ENCODE measurements around the gene ASPDH. TPM values are rescaled to one million over a fixed set of nuclear protein-coding genes. Genes with fewer than 3 reads are reported as not detected.

The ASPDH gene
- total RNA-seq, 4 donors from 2014 or later = not detected

DNA sequence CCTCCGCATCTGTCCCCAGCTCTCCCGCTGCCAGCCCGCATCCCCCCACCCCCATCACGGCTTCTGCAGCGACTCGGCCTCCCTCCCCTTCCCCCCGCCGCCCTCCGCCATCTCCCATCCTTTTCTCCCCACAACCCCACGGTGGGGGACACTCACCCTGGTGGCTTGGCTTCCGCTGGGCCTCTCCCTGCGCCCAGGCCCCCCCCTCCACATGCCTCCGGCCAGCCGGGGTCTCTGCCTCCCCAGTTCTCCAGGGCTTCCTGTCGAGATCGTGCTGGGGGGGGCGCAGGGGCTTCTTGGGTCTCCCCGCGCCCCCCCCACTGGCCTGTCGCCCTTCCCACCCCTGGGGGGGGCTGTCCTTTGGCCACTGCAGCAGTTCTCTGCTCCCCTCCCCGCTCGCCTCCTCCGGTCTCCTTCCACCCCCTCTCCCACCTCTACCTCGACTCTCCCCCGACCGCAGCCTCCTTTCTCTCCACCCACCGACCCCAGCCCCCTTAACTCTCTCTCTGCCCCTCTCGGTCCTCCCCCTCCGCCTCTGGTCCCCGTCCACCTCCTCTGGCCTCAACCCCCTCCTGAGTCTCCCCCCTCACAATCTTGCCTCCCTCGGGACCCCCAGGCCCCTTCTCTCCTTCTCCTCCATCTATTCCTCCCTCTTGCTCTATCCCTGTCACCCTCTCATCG, 37.5 kb upstream of the ASPDH start:
- TF ChIP-seq, protein P1, sequence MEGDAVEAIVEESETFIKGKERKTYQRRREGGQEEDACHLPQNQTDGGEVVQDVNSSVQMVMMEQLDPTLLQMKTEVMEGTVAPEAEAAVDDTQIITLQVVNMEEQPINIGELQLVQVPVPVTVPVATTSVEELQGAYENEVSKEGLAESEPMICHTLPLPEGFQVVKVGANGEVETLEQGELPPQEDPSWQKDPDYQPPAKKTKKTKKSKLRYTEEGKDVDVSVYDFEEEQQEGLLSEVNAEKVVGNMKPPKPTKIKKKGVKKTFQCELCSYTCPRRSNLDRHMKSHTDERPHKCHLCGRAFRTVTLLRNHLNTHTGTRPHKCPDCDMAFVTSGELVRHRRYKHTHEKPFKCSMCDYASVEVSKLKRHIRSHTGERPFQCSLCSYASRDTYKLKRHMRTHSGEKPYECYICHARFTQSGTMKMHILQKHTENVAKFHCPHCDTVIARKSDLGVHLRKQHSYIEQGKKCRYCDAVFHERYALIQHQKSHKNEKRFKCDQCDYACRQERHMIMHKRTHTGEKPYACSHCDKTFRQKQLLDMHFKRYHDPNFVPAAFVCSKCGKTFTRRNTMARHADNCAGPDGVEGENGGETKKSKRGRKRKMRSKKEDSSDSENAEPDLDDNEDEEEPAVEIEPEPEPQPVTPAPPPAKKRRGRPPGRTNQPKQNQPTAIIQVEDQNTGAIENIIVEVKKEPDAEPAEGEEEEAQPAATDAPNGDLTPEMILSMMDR (IDR thresholded peaks at IDR 0.05; ENCODE audit: low read depth) = no peak

DNA sequence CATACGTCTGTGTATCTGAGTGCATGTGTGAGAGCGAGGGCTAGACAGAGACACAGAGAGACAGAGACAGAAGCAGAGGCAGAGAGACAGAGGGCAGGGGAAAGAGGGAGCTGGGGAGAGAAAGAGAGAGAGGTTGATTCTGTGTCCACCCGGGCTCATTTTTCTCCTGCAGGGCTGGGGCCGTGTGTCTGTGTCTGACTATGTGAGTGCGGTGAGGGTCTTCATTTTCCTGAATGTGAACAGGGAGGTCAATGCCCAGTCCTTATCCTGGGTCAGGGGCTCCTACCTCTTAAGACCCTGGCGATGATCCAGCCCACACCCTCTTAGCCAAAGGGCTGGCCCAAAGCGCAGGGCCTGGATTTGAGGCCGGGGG, 36.9 kb upstream of the ASPDH start:
- TF ChIP-seq, protein P1 (IDR thresholded peaks at IDR 0.05; ENCODE audit: low read depth) = no peak

DNA sequence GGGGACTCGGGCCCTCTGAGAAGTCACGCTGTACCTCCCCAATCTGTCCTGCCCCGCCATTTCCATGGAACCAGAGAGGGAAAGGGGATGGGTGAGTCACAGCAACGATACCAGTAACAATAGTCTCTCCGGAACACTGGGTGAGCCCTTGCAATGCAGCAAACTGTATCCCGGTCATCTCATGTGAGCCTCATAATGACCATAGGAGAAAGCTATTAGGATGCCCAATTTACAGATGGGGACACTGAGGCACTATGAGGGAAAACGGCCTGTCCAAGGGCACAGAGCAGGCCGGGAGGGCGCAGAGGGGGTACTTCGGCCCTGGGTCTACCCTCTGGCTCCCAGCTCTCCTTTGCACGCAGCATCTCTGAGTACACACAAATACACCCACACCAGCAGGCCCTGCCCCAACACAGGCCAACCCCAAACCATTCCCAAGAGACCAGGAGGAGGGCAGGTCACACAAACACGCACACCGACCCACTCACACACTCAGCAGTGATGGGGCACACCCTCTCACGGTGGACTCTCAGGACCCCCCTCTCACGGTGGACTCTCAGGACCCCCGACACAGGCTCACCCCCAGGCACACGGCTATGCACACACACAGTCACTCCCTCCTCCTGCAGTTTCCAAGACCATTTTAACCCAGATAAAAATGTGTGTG, 36.3 kb upstream of the ASPDH start:
- TF ChIP-seq, protein P1 (IDR thresholded peaks at IDR 0.05; ENCODE audit: low read depth) = no peak

DNA sequence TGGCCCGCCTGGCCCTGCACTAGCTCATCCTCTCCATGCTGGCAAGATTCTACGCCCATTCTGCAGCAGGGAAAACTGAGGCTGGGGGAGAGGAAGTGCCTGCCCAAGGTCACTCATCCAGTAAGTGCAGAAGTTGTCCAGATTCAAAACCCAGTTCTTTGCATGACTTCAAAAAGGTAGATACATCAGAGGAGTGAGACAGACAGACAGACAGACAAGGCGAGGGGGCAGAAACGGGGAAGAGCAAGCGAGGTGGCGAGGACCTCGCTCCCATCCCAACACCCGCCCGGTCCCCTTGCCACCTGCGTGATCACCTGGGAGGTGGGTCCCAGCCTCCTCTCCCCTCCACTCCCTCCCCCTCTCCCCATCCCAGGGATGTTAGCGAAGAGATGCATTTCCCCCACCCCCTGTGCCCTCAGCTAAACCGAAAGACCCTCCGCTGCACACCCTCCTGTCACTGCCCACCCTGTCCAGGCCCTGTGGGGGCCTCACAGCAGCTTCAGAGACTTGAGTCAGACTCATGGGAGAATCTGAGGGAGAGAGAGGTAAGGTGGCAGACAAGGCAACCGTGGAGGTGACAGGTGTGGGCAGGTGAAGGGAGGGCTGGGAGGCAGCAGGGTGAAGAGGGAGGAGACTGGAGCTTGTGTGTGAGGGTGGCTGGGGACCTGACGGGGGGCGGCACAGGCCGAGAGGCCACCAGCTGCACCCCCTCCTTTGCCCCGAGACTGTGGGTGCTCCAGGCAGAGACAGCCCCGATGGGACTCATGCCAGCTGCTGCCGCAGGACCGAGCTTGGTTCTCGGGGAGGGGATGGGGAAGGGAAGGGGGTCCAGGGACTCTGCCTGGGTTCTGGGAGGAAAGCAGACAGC, 35.6 kb upstream of the ASPDH start:
- TF ChIP-seq, protein P1 (IDR thresholded peaks at IDR 0.05; ENCODE audit: low read depth) = no peak

DNA sequence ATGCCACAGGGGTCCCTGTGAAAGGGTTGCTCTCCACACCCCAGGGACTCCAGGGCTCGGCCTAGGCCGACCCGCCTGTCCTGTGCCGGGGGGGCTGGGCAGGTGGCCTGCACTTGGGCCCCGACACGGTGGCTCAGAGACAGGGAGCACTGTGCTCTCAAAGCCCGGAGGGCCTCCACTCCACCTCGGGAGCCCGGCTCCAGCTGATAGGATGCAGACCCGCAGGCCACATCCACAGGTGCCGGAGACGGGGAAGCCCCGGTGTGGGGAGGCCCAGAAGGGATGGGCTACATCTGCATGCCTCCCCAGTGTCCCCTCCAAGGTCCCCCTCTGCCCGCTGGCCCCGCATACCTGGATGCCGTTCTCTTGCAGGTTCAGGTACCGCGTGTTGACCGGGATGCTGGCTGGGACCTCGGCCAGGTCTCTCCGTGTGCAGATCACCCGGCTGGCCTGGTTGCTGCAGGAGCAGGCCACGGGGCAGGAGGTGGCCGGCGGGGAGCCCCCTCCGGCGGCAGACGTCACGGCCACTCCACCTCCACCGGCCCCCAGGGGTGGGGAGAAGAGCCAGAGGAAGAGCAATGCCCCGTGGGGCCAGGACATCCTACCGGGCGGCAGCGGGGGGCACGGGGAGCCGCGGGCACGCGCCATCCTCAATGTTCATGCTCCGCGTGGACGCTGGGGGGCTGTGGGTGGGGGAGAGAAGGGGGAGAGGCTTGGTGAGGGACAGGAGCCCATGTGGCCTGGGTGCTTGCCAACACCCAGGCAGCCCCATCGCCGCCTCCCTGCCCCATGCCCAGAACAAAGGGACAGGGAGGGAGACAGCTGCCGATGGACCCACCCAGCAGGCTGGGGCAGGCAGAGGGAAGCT, 34.7 kb upstream of the ASPDH start:
- TF ChIP-seq, protein P1 (IDR thresholded peaks at IDR 0.05; ENCODE audit: low read depth) = no peak

DNA sequence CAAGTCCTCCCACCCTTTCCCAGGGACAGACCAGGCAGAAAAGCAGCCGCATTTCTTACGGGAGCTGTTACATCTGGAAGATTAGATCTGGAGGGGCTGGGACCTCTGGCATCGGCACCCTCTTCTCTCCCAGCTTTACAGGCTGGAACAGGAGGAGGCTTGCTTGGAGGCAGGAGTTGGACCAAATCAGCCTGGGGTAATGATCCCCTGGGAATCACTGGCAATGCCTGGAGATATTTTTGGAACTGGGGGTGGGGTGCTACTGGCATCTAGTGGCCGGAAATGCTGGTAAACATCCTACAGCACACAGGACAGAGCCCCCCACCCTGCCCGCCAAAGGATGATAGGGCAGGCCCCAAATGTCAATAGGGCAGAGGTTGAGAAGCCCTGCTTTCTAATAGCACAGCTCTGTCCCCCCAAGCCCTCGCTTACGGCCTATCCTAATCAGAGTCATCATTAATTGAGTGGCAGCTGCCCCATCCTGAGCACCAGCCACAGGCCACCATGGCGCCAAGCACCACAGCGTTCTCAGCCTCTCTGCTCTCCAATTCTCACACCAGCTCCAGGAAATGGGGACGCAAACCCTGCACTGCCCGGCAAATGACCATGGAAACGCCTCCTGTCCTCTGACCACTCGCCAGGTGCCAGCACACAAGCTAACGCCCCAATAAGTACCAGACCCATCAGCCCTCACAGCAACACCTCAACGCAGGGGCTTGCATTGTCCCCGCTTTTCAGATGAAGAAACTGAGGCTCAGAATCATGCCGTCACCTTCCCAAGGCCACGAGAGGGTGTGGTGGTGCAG, 33.9 kb upstream of the ASPDH start:
- TF ChIP-seq, protein P1 (IDR thresholded peaks at IDR 0.05; ENCODE audit: low read depth) = no peak
